Neuronal stem cell (in vitro differentiated cells): ENCODE results near the gene TFE3.

Experiments used
- DNase-seq: peaks from one replicate; pipeline ENCODE4 v3.0.0-alpha.2; 2013; ENCODE audit warnings: low spot score
- H2AFZ ChIP-seq: one replicate; pipeline ENCODE4 v1.6.1; 2013; ENCODE audit warnings: mild to moderate bottlenecking, low read length, inconsistent platforms
- H2AK5ac ChIP-seq: 2 replicates; pipeline ENCODE4 v1.6.1; 2013; ENCODE audit warnings: low read depth, mild to moderate bottlenecking, inconsistent platforms, low read length, moderate library complexity, mixed read lengths
- H2BK120ac ChIP-seq: 2 replicates; pipeline ENCODE4 v1.6.1; 2013; ENCODE audit warnings: low read depth, mild to moderate bottlenecking, inconsistent platforms, low read length, moderate library complexity, mixed read lengths
- H2BK12ac ChIP-seq: one replicate; pipeline ENCODE4 v1.6.1; 2013; ENCODE audit warnings: low read length, inconsistent platforms
- H2BK15ac ChIP-seq: 2 replicates; pipeline ENCODE4 v1.6.1; 2013; ENCODE audit warnings: mild to moderate bottlenecking, low read length, inconsistent platforms, mixed read lengths
- H2BK5ac ChIP-seq: one replicate; pipeline ENCODE4 v1.6.1; 2013; ENCODE audit warnings: inconsistent platforms, mild to moderate bottlenecking, low read length, moderate library complexity
- H3K14ac ChIP-seq: one replicate; pipeline ENCODE4 v1.6.1; 2013; ENCODE audit warnings: low read length, inconsistent platforms
- H3K18ac ChIP-seq: 2 replicates; pipeline ENCODE4 v1.6.1; 2013; ENCODE audit warnings: low read length, inconsistent platforms
- H3K23ac ChIP-seq: 2 replicates; pipeline ENCODE4 v1.6.1; 2013; ENCODE audit warnings: low read depth, mild to moderate bottlenecking, mixed read lengths, low read length, inconsistent platforms; ENCODE audit not compliant: poor library complexity
- H3K27ac ChIP-seq: replicated peaks from 3 replicates; pipeline ENCODE4 v1.5.1; 2013; ENCODE audit warnings: low read length, inconsistent platforms
- H3K27me3 ChIP-seq, 3 experiments: 2 replicates each; pipeline ENCODE4 v1.6.1; 2013; ENCODE audit warnings: low read length in 3 of 3, mild to moderate bottlenecking in 2 of 3, inconsistent platforms in 1 of 3, low read depth in 1 of 3, mixed read lengths in 1 of 3, moderate library complexity in 1 of 3; ENCODE audit not compliant: control insufficient read depth in 3 of 3, insufficient read depth in 3 of 3
- H3K36me3 ChIP-seq, 2 donors: replicated peaks in 1 of 2; 2 replicates each; pipeline ENCODE4 v1.6.1; 2013; ENCODE audit warnings: low read length in 2 of 2; ENCODE audit not compliant: control insufficient read depth in 2 of 2, insufficient read depth in 2 of 2
- H3K4ac ChIP-seq: 2 replicates; pipeline ENCODE4 v1.6.1; 2013; ENCODE audit warnings: inconsistent platforms, mild to moderate bottlenecking, low read length, moderate library complexity
- H3K4me1 ChIP-seq, 2 donors: 1 replicate in 1 of 2; 2 replicates in 1 of 2; pipeline ENCODE4 v1.6.1; 2013; ENCODE audit warnings: low read length in 2 of 2, low read depth in 1 of 2; ENCODE audit not compliant: control insufficient read depth in 2 of 2, insufficient read depth in 1 of 2
- H3K4me2 ChIP-seq: one replicate; pipeline ENCODE4 v1.6.1; 2013; ENCODE audit warnings: mild to moderate bottlenecking, low read length, inconsistent platforms; ENCODE audit not compliant: insufficient read depth, poor library complexity, severe bottlenecking
- H3K4me3 ChIP-seq, 2 donors: 2 replicates each; pipeline ENCODE4 v1.5.1; 2013; ENCODE audit warnings: low read length in 2 of 2, mild to moderate bottlenecking in 2 of 2, inconsistent platforms in 1 of 2, moderate library complexity in 1 of 2
- H3K79me1 ChIP-seq: one replicate; pipeline ENCODE4 v1.6.1; 2013; ENCODE audit warnings: low read depth, mild to moderate bottlenecking, inconsistent platforms, low read length, moderate library complexity
- H3K9ac ChIP-seq: one replicate; pipeline ENCODE4 v1.6.1; 2013; ENCODE audit warnings: mild to moderate bottlenecking, low read depth, low read length, inconsistent platforms; ENCODE audit not compliant: poor library complexity
- H3K9me3 ChIP-seq, 2 donors: replicated peaks in 1 of 2; 2 replicates each; pipeline versions ENCODE3 to v1.6.1; 2013; ENCODE audit warnings: low read length in 2 of 2, mild to moderate bottlenecking in 2 of 2, inconsistent platforms in 1 of 2, low read depth in 1 of 2, mixed read lengths in 1 of 2, moderate library complexity in 1 of 2; ENCODE audit not compliant: control insufficient read depth in 2 of 2, insufficient read depth in 1 of 2
- H4K8ac ChIP-seq: one replicate; pipeline ENCODE4 v1.6.1; 2013; ENCODE audit warnings: low read depth, mild to moderate bottlenecking, inconsistent platforms, low read length, moderate library complexity
- H4K91ac ChIP-seq: one replicate; pipeline ENCODE4 v1.6.1; 2013; ENCODE audit warnings: low read length, low read depth, mild to moderate bottlenecking, inconsistent platforms; ENCODE audit not compliant: poor library complexity
- WGBS, 2 donors: extraction: QIAGEN DNeasy Blood & Tissue Kit; methylation state at CpG; one replicate each; pipeline ENCODE4 v1.1.7; 2013; ENCODE audit warnings: missing lambda C conversion rate in 2 of 2, mixed read lengths in 1 of 2; ENCODE audit not compliant: insufficient read length in 2 of 2, insufficient replicate concordance in 1 of 2; ENCODE audit errors: extremely low coverage in 2 of 2; 5-methylcytosine and 5-hydroxymethylcytosine counted together

Gene TFE3

GRCh38 chrX:49059201-49059600 lies 16.0 kb upstream of the TFE3 start:
- no peaks in the 10 kb centered on the region for H3K4me1 ChIP-seq
- no peak overlapping the region for H3K4me3 ChIP-seq
- H2BK12ac ChIP-seq: no peak overlapping the region
- H3K9ac ChIP-seq: no peak overlapping the region
- peaks cover 0 to 8% of the 10 kb centered on the region in 2 donors for H3K9me3 ChIP-seq
- H3K27me3 ChIP-seq: no peaks in the 10 kb centered on the region
- H2AFZ ChIP-seq: no peak overlapping the region
- H3K27ac ChIP-seq: no peak overlapping the region
- H2BK120ac ChIP-seq: no peak overlapping the region
- no CpG with 5 or more reads among the region's 6 CpGs for WGBS, 2 donors
- no peak overlapping the region for H4K91ac ChIP-seq
- H4K8ac ChIP-seq: no peak overlapping the region
- no peak overlapping the region for H3K4me2 ChIP-seq
- H2BK15ac ChIP-seq: no peak overlapping the region
- H2BK5ac ChIP-seq: no peak overlapping the region
- no peak overlapping the region for H3K23ac ChIP-seq
- H3K14ac ChIP-seq: no peak overlapping the region
- DNase-seq: no peak
- H3K4ac ChIP-seq: no peak overlapping the region
- no peaks in the 10 kb centered on the region for H3K79me1 ChIP-seq
- H3K18ac ChIP-seq: no peak overlapping the region
- no peak overlapping the region for H2AK5ac ChIP-seq
- no peaks in the 10 kb centered on the region for H3K36me3 ChIP-seq

- no peaks in the 10 kb centered on the region for H3K4me1 ChIP-seq
- H3K23ac ChIP-seq: no peak within 1 kb of the TSS
- no peak within 1 kb of the TSS for H3K4me3 ChIP-seq
- DNase-seq: no peak
- no peaks in the 10 kb centered on the region for H3K79me1 ChIP-seq
- WGBS, 2 donors: no CpG with 5 or more reads among the region's 5 CpGs
- no peak within 1 kb of the TSS for H2BK15ac ChIP-seq
- H2BK12ac ChIP-seq: no peak within 1 kb of the TSS
- no peak within 1 kb of the TSS for H3K4me2 ChIP-seq
- no peak within 1 kb of the TSS for H2AFZ ChIP-seq
- H3K9me3 ChIP-seq: peaks cover 0 to 11% of the 10 kb centered on the region in 2 donors
- H3K9ac ChIP-seq: no peak within 1 kb of the TSS
- H2BK120ac ChIP-seq: no peak within 1 kb of the TSS
- no peak within 1 kb of the TSS for H4K91ac ChIP-seq
- no peak within 1 kb of the TSS for H3K18ac ChIP-seq
- H2AK5ac ChIP-seq: no peak within 1 kb of the TSS
- no peak within 1 kb of the TSS for H3K4ac ChIP-seq
- H4K8ac ChIP-seq: no peak within 1 kb of the TSS
- H3K27me3 ChIP-seq: no peaks in the 10 kb centered on the region
- no peak within 1 kb of the TSS for H2BK5ac ChIP-seq
- H3K27ac ChIP-seq: no peak within 1 kb of the TSS
- no peaks in the 10 kb centered on the region for H3K36me3 ChIP-seq
- no peak within 1 kb of the TSS for H3K14ac ChIP-seq
These were observed 15.6 kb upstream of the TFE3 start, which contains the start of gene CCDC120 for GRCh38 chrX:49058794-49059193. Gene CCDC120 (plus strand): TSS chrX:49058999. CDS start chrX:49062042, 3,043 bp downstream.

GRCh38 chrX:49054073-49054762 lies 11.1 kb upstream of the TFE3 start:
- peak overlapping the region; percentile 84 for H2AFZ ChIP-seq
- no peak overlapping the region for H4K8ac ChIP-seq
- no peak overlapping the region for H2BK15ac ChIP-seq
- H3K23ac ChIP-seq: no peak overlapping the region
- WGBS, 2 donors: no CpG with 5 or more reads among the region's 5 CpGs
- H3K36me3 ChIP-seq: no peaks in the 10 kb centered on the region
- no peak overlapping the region for H3K14ac ChIP-seq
- peak overlapping the region; percentile 46 to 83 for H3K4me3 ChIP-seq
- H3K4ac ChIP-seq: no peak overlapping the region
- H4K91ac ChIP-seq: no peak overlapping the region
- no peaks in the 10 kb centered on the region for H3K79me1 ChIP-seq
- H2BK120ac ChIP-seq: no peak overlapping the region
- H3K9me3 ChIP-seq: peaks cover 0 to 11% of the 10 kb centered on the region in 2 donors
- peaks cover 0 to 3% of the 10 kb centered on the region in 2 donors for H3K4me1 ChIP-seq
- H2BK5ac ChIP-seq: no peak overlapping the region
- H2BK12ac ChIP-seq: no peak overlapping the region
- no peak overlapping the region for H3K27ac ChIP-seq
- no peak overlapping the region for H3K9ac ChIP-seq
- H3K27me3 ChIP-seq: peaks cover 0 to 3% (median 0%) of the 10 kb centered on the region in 3 experiments
- H2AK5ac ChIP-seq: no peak overlapping the region
- peak overlapping the region; percentile 30 for H3K4me2 ChIP-seq
- DNase-seq: no peak
- no peak overlapping the region for H3K18ac ChIP-seq

GRCh38 chrX:49053223-49054072 lies 10.3 kb upstream of the TFE3 start:
- peak overlapping the region; percentile 30 for H3K4me2 ChIP-seq
- no peak overlapping the region for H2BK15ac ChIP-seq
- peak; percentile 67 for DNase-seq
- H3K79me1 ChIP-seq: no peaks in the 10 kb centered on the region
- H3K23ac ChIP-seq: peak overlapping the region; percentile 89
- H3K9ac ChIP-seq: peak overlapping the region; percentile 86
- H3K4ac ChIP-seq: no peak overlapping the region
- H3K36me3 ChIP-seq: no peaks in the 10 kb centered on the region
- peaks cover 0 to 3% (median 0%) of the 10 kb centered on the region in 3 experiments for H3K27me3 ChIP-seq
- peaks cover 0 to 3% of the 10 kb centered on the region in 2 donors for H3K4me1 ChIP-seq
- no peak overlapping the region for H4K8ac ChIP-seq
- H3K9me3 ChIP-seq: peaks cover 0 to 11% of the 10 kb centered on the region in 2 donors
- H2BK5ac ChIP-seq: no peak overlapping the region
- peak overlapping the region; percentile 46 to 83 for H3K4me3 ChIP-seq
- H4K91ac ChIP-seq: no peak overlapping the region
- no CpG with 5 or more reads among the region's 79 CpGs for WGBS, 2 donors
- H3K18ac ChIP-seq: peak overlapping the region; percentile 91
- no peak overlapping the region for H2BK12ac ChIP-seq
- H2AK5ac ChIP-seq: no peak overlapping the region
- peak overlapping the region; percentile 82 for H3K14ac ChIP-seq
- H2BK120ac ChIP-seq: no peak overlapping the region
- peak overlapping the region; percentile 70 for H3K27ac ChIP-seq
- peak overlapping the region; percentile 84 for H2AFZ ChIP-seq
